ENCODE results near the gene DDX43. TPM values are rescaled to one million over a fixed set of nuclear protein-coding genes. Genes with fewer than 3 reads are reported as not detected.
"Not testable (repeated sequence)": the region's sequence is repeated elsewhere in the genome, so short reads cannot be mapped to it uniquely, and the experiment has no call there.

DDX43 gene
- total RNA-seq, 1 experiment from 2014 or later = 0.33 TPM

- Histone ChIP-seq H2AK5ac (ENCODE audit: insufficient read length, low read length) (no peak overlapping the region), H3K23me2 (ENCODE audit: insufficient read length, low read depth, low read length, poor library complexity, severe bottlenecking) (no peaks in the 10 kb centered on the region), H4K20me1 (ENCODE audit: control insufficient read depth, insufficient read depth, insufficient read length) (no peaks in the 10 kb centered on the region), H3K4me2 (ENCODE audit: insufficient read depth, insufficient read length, low read length) (no peak overlapping the region), H3K4me1 (ENCODE audit: insufficient read depth, low read length) (no peaks in the 10 kb centered on the region), H2BK12ac (ENCODE audit: insufficient read length, low read depth, low read length) (no peak overlapping the region), H3K27ac (ENCODE audit: insufficient read length, low read depth, low read length) (no peak overlapping the region), H3K79me2 (ENCODE audit: insufficient read depth, low read length) (no peaks in the 10 kb centered on the region), H3K23ac (ENCODE audit: insufficient read length, low read depth, low read length) (no peak overlapping the region), H2BK20ac (ENCODE audit: low read depth, low read length, poor library complexity, severe bottlenecking) (no peak overlapping the region), H3K18ac (ENCODE audit: insufficient read length, low read depth, low read length) (no peak overlapping the region), H3K79me1 (ENCODE audit: insufficient read depth, low read depth, low read length, poor library complexity, severe bottlenecking) (no peaks in the 10 kb centered on the region), H2BK5ac (ENCODE audit: insufficient read length, low read length) (no peak overlapping the region), H4K91ac (ENCODE audit: insufficient read length, low read depth, low read length) (no peak overlapping the region), H2BK120ac (ENCODE audit: low read depth, low read length, poor library complexity, severe bottlenecking) (no peak overlapping the region), H2BK15ac (ENCODE audit: low read depth, low read length) (no peak overlapping the region), H3T11ph (ENCODE audit: low read length) (no peak overlapping the region), H3K27me3 (ENCODE audit: insufficient read depth, low read length) (no peaks in the 10 kb centered on the region), H3K4ac (ENCODE audit: low read depth, low read length) (no peak overlapping the region), H4K5ac (ENCODE audit: insufficient read length, low read depth, low read length) (no peak overlapping the region), H3K14ac (ENCODE audit: insufficient read depth, low read length) (no peak overlapping the region), H2AFZ (ENCODE audit: low read length) (no peak overlapping the region), H3K9me3 (ENCODE audit: control insufficient read depth, low read depth, low read length) (no peaks in the 10 kb centered on the region), H4K8ac (replicated peaks; ENCODE audit: insufficient read length, low read depth, low read length) (no peak overlapping the region), H3K9ac (ENCODE audit: extremely low read depth, insufficient read length, low read length) (no peak overlapping the region), H3K56ac (ENCODE audit: insufficient read length, low read depth, low read length) (no peak overlapping the region)
- peaks cover 0 to 7% of the 10 kb centered on the region in 2 experiments; a peak in 2 of 5 replicates for H3K9me3 Mint-ChIP-seq
- no peaks in the 10 kb centered on the region for H3K36me3 Mint-ChIP-seq (ENCODE audit: insufficient read depth in 1 of 3, low read depth in 3 of 3)
- H3K4me3 Mint-ChIP-seq = no peak overlapping the region
- no peak overlapping the region for H3K27ac Mint-ChIP-seq
- no peak for DNase-seq
- WGBS (ENCODE audit: extremely low coverage, insufficient read length, low lambda C conversion rate) = no CpG with 5 or more reads among the region's 3 CpGs
- H3K4me1 Mint-ChIP-seq = no peaks in the 10 kb centered on the region; a peak in 1 of 4 replicates
- no peaks in the 10 kb centered on the region; the same call in none of the 2 replicates for H3K27me3 Mint-ChIP-seq (ENCODE audit: low read depth)
- TF ChIP-seq, protein P1, sequence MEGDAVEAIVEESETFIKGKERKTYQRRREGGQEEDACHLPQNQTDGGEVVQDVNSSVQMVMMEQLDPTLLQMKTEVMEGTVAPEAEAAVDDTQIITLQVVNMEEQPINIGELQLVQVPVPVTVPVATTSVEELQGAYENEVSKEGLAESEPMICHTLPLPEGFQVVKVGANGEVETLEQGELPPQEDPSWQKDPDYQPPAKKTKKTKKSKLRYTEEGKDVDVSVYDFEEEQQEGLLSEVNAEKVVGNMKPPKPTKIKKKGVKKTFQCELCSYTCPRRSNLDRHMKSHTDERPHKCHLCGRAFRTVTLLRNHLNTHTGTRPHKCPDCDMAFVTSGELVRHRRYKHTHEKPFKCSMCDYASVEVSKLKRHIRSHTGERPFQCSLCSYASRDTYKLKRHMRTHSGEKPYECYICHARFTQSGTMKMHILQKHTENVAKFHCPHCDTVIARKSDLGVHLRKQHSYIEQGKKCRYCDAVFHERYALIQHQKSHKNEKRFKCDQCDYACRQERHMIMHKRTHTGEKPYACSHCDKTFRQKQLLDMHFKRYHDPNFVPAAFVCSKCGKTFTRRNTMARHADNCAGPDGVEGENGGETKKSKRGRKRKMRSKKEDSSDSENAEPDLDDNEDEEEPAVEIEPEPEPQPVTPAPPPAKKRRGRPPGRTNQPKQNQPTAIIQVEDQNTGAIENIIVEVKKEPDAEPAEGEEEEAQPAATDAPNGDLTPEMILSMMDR (conservative IDR thresholded peaks at IDR 0.05) = no peak
Measured at GRCh38 chr6:73377225-73377624, 17.4 kb upstream of the DDX43 start.

DNA sequence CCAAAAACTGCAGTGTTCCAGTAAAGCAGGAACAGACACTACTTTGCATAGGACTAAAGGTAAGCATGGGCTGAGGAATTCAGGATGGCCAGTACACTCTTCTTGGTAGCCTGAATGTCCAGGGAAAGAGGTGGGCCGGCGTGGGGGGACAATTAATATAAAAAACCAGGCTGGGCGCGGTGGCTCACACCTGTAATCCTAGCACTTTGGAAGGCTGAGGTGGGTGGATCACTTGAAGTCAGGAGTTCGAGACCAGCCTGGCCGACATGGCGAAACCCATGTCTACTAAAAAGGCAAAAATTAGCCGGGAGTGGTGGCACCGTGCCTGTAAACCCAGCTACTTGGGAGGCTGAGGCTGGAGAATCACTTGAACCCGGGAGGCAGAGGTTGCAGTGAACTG lies 13.1 kb upstream of the DDX43 start:
- H2BK20ac ChIP-seq (ENCODE audit: low read depth, low read length, poor library complexity, severe bottlenecking); DNase-seq; H3K27me3 ChIP-seq (ENCODE audit: insufficient read depth, low read length); H3K4me2 ChIP-seq (ENCODE audit: insufficient read depth, insufficient read length, low read length); H3K79me2 ChIP-seq (ENCODE audit: insufficient read depth, low read length); H4K20me1 ChIP-seq (ENCODE audit: control insufficient read depth, insufficient read depth, insufficient read length); H3K14ac ChIP-seq (ENCODE audit: insufficient read depth, low read length); H3K79me1 ChIP-seq (ENCODE audit: insufficient read depth, low read depth, low read length, poor library complexity, severe bottlenecking); H2AK5ac ChIP-seq (ENCODE audit: insufficient read length, low read length); H3K4me1 Mint-ChIP-seq; H3K27me3 Mint-ChIP-seq (ENCODE audit: low read depth); H3K4me3 Mint-ChIP-seq; H3T11ph ChIP-seq (ENCODE audit: low read length); H3K18ac ChIP-seq (ENCODE audit: insufficient read length, low read depth, low read length); H2BK12ac ChIP-seq (ENCODE audit: insufficient read length, low read depth, low read length); H2BK120ac ChIP-seq (ENCODE audit: low read depth, low read length, poor library complexity, severe bottlenecking); H2BK5ac ChIP-seq (ENCODE audit: insufficient read length, low read length); H2BK15ac ChIP-seq (ENCODE audit: low read depth, low read length); H3K23ac ChIP-seq (ENCODE audit: insufficient read length, low read depth, low read length); H3K9me3 Mint-ChIP-seq; H3K27ac ChIP-seq (ENCODE audit: insufficient read length, low read depth, low read length); H3K9ac ChIP-seq (ENCODE audit: extremely low read depth, insufficient read length, low read length); H3K9me3 ChIP-seq (ENCODE audit: control insufficient read depth, low read depth, low read length); H4K8ac ChIP-seq (replicated peaks; ENCODE audit: insufficient read length, low read depth, low read length); H3K4ac ChIP-seq (ENCODE audit: low read depth, low read length); H3K4me1 ChIP-seq (ENCODE audit: insufficient read depth, low read length); H2AFZ ChIP-seq (ENCODE audit: low read length); H3K56ac ChIP-seq (ENCODE audit: insufficient read length, low read depth, low read length); H4K91ac ChIP-seq (ENCODE audit: insufficient read length, low read depth, low read length); H3K23me2 ChIP-seq (ENCODE audit: insufficient read length, low read depth, low read length, poor library complexity, severe bottlenecking); H4K5ac ChIP-seq (ENCODE audit: insufficient read length, low read depth, low read length); H3K36me3 Mint-ChIP-seq (ENCODE audit: insufficient read depth in 1 of 3, low read depth in 3 of 3): not testable (repeated sequence)
- H3K27ac Mint-ChIP-seq = peak overlapping the region in 1 of 3 experiments; percentile 90; a peak in 1 of 7 replicates
- no CpG with 5 or more reads among the region's 10 CpGs for WGBS (ENCODE audit: extremely low coverage, insufficient read length, low lambda C conversion rate)

Measured in H9 (cell line).